ENCODE measurements around the gene RXRA. TPM values are rescaled to one million over a fixed set of nuclear protein-coding genes. Genes with fewer than 3 reads are reported as not detected.

The RXRA gene
- total RNA-seq, 1 experiment from 2014 or later: 31.6 TPM

DNA sequence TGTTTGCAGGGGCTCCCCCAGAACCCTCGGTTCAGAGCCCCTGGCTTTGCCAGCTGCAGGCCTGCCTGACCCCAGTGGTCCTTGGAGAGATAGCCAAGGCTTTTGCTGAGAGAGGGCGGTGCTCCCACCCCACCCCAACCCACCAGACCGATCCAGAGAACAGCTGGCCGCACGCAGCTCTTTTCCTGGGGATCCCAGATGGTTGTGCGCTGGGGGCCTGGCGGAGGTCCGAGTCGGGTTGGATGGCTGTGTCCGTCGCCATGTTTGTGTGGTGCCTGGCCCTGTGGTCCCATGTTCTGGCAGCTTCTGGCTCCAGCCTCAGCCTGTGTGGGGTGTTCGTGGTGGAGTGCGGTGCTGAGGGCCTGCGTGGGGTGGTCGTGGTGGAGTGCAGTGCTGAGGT lies 97.5 kb downstream of the RXRA start:
- no peaks in the 10 kb centered on the region for H3K36me3 ChIP-seq (ENCODE audit: control insufficient read depth, insufficient read depth, low read length)
- no TSS peak for BruUV-seq (replicated peaks)
- H3K9me3 ChIP-seq (ENCODE audit: control insufficient read depth, insufficient read depth, low read depth, low read length): no peaks in the 10 kb centered on the region
- DNase-seq (ENCODE audit: low read depth, low spot score): no peak
- intact Hi-C loops (cut with micrococcal nuclease; ENCODE audit: unreplicated experiment): no loop called here
- no peaks in the 10 kb centered on the region for H3K27me3 ChIP-seq (ENCODE audit: control insufficient read depth, insufficient read depth, low read length)
- CTCF ChIA-PET: no interaction called here
- in situ Hi-C loops (cut with HindIII; ENCODE audit: low pct_unique_long_range_greater_than_20kb, low sequenced_read_pairs): no loop called here
- H3K4me3 ChIP-seq (ENCODE audit: low read depth in 2 of 2, low read length in 2 of 2): no peak overlapping the region
- no peak overlapping the region for H3K27ac ChIP-seq (ENCODE audit: low read length)
- POLR2A ChIA-PET: no interaction called here
- TF ChIP-seq TCF7L2 (IDR thresholded peaks at IDR 0.05; ENCODE audit: low read depth, low read length) (no peak), SIN3A (IDR thresholded peaks at IDR 0.05; ENCODE audit: borderline replicate concordance, insufficient read depth, low read depth, low read length) (no peak), POLR2AphosphoS5 (IDR thresholded peaks at IDR 0.05; ENCODE audit: low read depth, low read length) (no peak)
- TF ChIP-seq, protein P1, sequence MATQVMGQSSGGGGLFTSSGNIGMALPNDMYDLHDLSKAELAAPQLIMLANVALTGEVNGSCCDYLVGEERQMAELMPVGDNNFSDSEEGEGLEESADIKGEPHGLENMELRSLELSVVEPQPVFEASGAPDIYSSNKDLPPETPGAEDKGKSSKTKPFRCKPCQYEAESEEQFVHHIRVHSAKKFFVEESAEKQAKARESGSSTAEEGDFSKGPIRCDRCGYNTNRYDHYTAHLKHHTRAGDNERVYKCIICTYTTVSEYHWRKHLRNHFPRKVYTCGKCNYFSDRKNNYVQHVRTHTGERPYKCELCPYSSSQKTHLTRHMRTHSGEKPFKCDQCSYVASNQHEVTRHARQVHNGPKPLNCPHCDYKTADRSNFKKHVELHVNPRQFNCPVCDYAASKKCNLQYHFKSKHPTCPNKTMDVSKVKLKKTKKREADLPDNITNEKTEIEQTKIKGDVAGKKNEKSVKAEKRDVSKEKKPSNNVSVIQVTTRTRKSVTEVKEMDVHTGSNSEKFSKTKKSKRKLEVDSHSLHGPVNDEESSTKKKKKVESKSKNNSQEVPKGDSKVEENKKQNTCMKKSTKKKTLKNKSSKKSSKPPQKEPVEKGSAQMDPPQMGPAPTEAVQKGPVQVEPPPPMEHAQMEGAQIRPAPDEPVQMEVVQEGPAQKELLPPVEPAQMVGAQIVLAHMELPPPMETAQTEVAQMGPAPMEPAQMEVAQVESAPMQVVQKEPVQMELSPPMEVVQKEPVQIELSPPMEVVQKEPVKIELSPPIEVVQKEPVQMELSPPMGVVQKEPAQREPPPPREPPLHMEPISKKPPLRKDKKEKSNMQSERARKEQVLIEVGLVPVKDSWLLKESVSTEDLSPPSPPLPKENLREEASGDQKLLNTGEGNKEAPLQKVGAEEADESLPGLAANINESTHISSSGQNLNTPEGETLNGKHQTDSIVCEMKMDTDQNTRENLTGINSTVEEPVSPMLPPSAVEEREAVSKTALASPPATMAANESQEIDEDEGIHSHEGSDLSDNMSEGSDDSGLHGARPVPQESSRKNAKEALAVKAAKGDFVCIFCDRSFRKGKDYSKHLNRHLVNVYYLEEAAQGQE (IDR thresholded peaks at IDR 0.05; ENCODE audit: insufficient read depth in 1 of 2, low read depth in 2 of 2, low read length in 1 of 2): no peak
- TF ChIP-seq, protein P2, sequence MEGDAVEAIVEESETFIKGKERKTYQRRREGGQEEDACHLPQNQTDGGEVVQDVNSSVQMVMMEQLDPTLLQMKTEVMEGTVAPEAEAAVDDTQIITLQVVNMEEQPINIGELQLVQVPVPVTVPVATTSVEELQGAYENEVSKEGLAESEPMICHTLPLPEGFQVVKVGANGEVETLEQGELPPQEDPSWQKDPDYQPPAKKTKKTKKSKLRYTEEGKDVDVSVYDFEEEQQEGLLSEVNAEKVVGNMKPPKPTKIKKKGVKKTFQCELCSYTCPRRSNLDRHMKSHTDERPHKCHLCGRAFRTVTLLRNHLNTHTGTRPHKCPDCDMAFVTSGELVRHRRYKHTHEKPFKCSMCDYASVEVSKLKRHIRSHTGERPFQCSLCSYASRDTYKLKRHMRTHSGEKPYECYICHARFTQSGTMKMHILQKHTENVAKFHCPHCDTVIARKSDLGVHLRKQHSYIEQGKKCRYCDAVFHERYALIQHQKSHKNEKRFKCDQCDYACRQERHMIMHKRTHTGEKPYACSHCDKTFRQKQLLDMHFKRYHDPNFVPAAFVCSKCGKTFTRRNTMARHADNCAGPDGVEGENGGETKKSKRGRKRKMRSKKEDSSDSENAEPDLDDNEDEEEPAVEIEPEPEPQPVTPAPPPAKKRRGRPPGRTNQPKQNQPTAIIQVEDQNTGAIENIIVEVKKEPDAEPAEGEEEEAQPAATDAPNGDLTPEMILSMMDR (IDR thresholded peaks at IDR 0.05): no peak
- no peak for ATAC-seq
- H3K4me1 ChIP-seq (ENCODE audit: control insufficient read depth, insufficient read depth, low read length): no peaks in the 10 kb centered on the region

DNA sequence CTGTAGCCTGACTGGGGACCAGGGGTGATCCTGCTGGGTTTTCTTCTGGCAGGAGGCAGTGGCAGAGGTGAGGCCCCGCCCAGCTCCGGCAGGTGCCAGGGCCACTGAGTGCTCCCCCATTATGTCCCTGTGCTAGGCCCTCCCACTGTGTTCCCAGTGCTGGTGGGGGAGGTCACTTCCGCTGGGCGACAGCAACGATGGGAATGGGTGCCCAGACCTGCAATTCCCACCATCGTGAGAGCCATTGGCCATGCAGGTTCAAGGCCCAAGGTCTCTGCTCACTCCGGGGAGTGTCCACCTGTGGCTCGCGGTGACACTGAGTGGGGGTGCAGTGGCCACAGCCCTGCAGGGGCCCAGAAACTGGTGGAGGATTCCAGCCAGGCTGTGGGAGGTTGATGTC lies 98.6 kb downstream of the RXRA start:
- CTCF ChIA-PET: no interaction called here
- no peaks in the 10 kb centered on the region for H3K4me1 ChIP-seq (ENCODE audit: control insufficient read depth, insufficient read depth, low read length)
- ATAC-seq (no peak), DNase-seq (ENCODE audit: low read depth, low spot score) (no peak)
- POLR2A ChIA-PET: no interaction called here
- intact Hi-C loops (cut with micrococcal nuclease; ENCODE audit: unreplicated experiment): no loop called here
- H3K27ac ChIP-seq (ENCODE audit: low read length): no peak overlapping the region
- TF ChIP-seq SIN3A (IDR thresholded peaks at IDR 0.05; ENCODE audit: borderline replicate concordance, insufficient read depth, low read depth, low read length): no peak
- TF ChIP-seq, protein P2 (IDR thresholded peaks at IDR 0.05): no peak
- no peak for TF ChIP-seq TCF7L2 (IDR thresholded peaks at IDR 0.05; ENCODE audit: low read depth, low read length)
- TF ChIP-seq, protein P1 (IDR thresholded peaks at IDR 0.05; ENCODE audit: insufficient read depth in 1 of 2, low read depth in 2 of 2, low read length in 1 of 2): no peak
- TF ChIP-seq POLR2AphosphoS5 (IDR thresholded peaks at IDR 0.05; ENCODE audit: low read depth, low read length): no peak
- in situ Hi-C loops (cut with HindIII; ENCODE audit: low pct_unique_long_range_greater_than_20kb, low sequenced_read_pairs): no loop called here
- no peaks in the 10 kb centered on the region for H3K9me3 ChIP-seq (ENCODE audit: control insufficient read depth, insufficient read depth, low read depth, low read length)
- H3K4me3 ChIP-seq (ENCODE audit: low read depth in 2 of 2, low read length in 2 of 2): no peak overlapping the region
- H3K36me3 ChIP-seq (ENCODE audit: control insufficient read depth, insufficient read depth, low read length): no peaks in the 10 kb centered on the region
- no peaks in the 10 kb centered on the region for H3K27me3 ChIP-seq (ENCODE audit: control insufficient read depth, insufficient read depth, low read length)
- BruUV-seq (replicated peaks): no TSS peak

All from Panc1 (cell line).